Measurements from ENCODE around the gene SRP72.

SRP72 gene

GRCh38 chr4:56467284-56468096, at the start of gene SRP72:
SRP72 (plus strand) TSS chr4:56467617; CDS start chr4:56467636, 19 bp downstream.
- H3K27me3 Mint-ChIP-seq = no peaks in the 10 kb centered on the region
- peaks cover 35% of the 10 kb centered on the region for H3K36me3 Mint-ChIP-seq (ENCODE audit: insufficient read depth)
- peak within 1 kb of the TSS; percentile 99 for H3K27ac Mint-ChIP-seq (ENCODE audit: low read depth)
- H3K4me1 Mint-ChIP-seq = peaks cover 62% of the 10 kb centered on the region
- no peaks in the 10 kb centered on the region for H3K9me3 Mint-ChIP-seq
- DNase-seq (ENCODE audit: low spot score in 2 of 2) (peak; percentile 78 to 83), ATAC-seq (replicated peaks; ENCODE audit: extremely low read depth, poor library complexity, severe bottlenecking) (peak; percentile 99)
- peak within 1 kb of the TSS; percentile 100 for H3K4me3 Mint-ChIP-seq

- H3K36me3 Mint-ChIP-seq (ENCODE audit: insufficient read depth) = no peaks in the 10 kb centered on the region
- no peak for DNase-seq (ENCODE audit: low spot score in 2 of 2)
- H3K27ac Mint-ChIP-seq (ENCODE audit: low read depth) = no peak overlapping the region
- no peaks in the 10 kb centered on the region for H3K9me3 Mint-ChIP-seq
- no peaks in the 10 kb centered on the region for H3K4me1 Mint-ChIP-seq
- ATAC-seq (replicated peaks; ENCODE audit: extremely low read depth, poor library complexity, severe bottlenecking) = no peak
- H3K27me3 Mint-ChIP-seq = no peaks in the 10 kb centered on the region
- H3K4me3 Mint-ChIP-seq = no peak overlapping the region
Measured at GRCh38 chr4:56424176-56424575, 43.2 kb upstream of the SRP72 start.

GRCh38 chr4:56424697-56425514, 42.5 kb upstream of the SRP72 start:
- no peaks in the 10 kb centered on the region for H3K27me3 Mint-ChIP-seq
- H3K36me3 Mint-ChIP-seq (ENCODE audit: insufficient read depth) = no peaks in the 10 kb centered on the region
- no peaks in the 10 kb centered on the region for H3K9me3 Mint-ChIP-seq
- no peak for ATAC-seq (replicated peaks; ENCODE audit: extremely low read depth, poor library complexity, severe bottlenecking)
- H3K27ac Mint-ChIP-seq (ENCODE audit: low read depth) = no peak overlapping the region
- no peak for DNase-seq (ENCODE audit: low spot score in 2 of 2)
- no peaks in the 10 kb centered on the region for H3K4me1 Mint-ChIP-seq
- H3K4me3 Mint-ChIP-seq = no peak overlapping the region

GRCh38 chr4:56425518-56425917, 41.9 kb upstream of the SRP72 start:
- ATAC-seq (replicated peaks; ENCODE audit: extremely low read depth, poor library complexity, severe bottlenecking) (no peak), DNase-seq (ENCODE audit: low spot score in 2 of 2) (no peak)

GRCh38 chr4:56426273-56426672, 41.1 kb upstream of the SRP72 start:
- Mint-ChIP-seq H3K4me1 (no peaks in the 10 kb centered on the region), H3K36me3 (ENCODE audit: insufficient read depth) (no peaks in the 10 kb centered on the region), H3K9me3 (no peaks in the 10 kb centered on the region), H3K4me3 (no peak overlapping the region), H3K27me3 (no peaks in the 10 kb centered on the region), H3K27ac (ENCODE audit: low read depth) (no peak overlapping the region)
- DNase-seq (ENCODE audit: low spot score in 2 of 2) (no peak), ATAC-seq (replicated peaks; ENCODE audit: extremely low read depth, poor library complexity, severe bottlenecking) (no peak)

More at GRCh38 chr4:56425518-56425917, 41.9 kb upstream of the SRP72 start:
- H3K27me3 Mint-ChIP-seq = no peaks in the 10 kb centered on the region
- no peaks in the 10 kb centered on the region for H3K4me1 Mint-ChIP-seq
- no peak overlapping the region for H3K27ac Mint-ChIP-seq (ENCODE audit: low read depth)
- H3K4me3 Mint-ChIP-seq = no peak overlapping the region
- H3K36me3 Mint-ChIP-seq (ENCODE audit: insufficient read depth) = no peaks in the 10 kb centered on the region
- no peaks in the 10 kb centered on the region for H3K9me3 Mint-ChIP-seq

GRCh38 chr4:56427179-56427578, 40.2 kb upstream of the SRP72 start:
- H3K27me3 Mint-ChIP-seq = no peaks in the 10 kb centered on the region
- DNase-seq (ENCODE audit: low spot score in 2 of 2) = no peak
- no peak for ATAC-seq (replicated peaks; ENCODE audit: extremely low read depth, poor library complexity, severe bottlenecking)
- H3K9me3 Mint-ChIP-seq = no peaks in the 10 kb centered on the region
- no peaks in the 10 kb centered on the region for H3K4me1 Mint-ChIP-seq
- no peaks in the 10 kb centered on the region for H3K36me3 Mint-ChIP-seq (ENCODE audit: insufficient read depth)
- no peak overlapping the region for H3K4me3 Mint-ChIP-seq
- no peak overlapping the region for H3K27ac Mint-ChIP-seq (ENCODE audit: low read depth)

GRCh38 chr4:56430203-56430602, 37.2 kb upstream of the SRP72 start:
- H3K27ac Mint-ChIP-seq (ENCODE audit: low read depth) = no peak overlapping the region
- H3K27me3 Mint-ChIP-seq = no peaks in the 10 kb centered on the region
- peaks cover 3% of the 10 kb centered on the region for H3K36me3 Mint-ChIP-seq (ENCODE audit: insufficient read depth)
- no peak for DNase-seq (ENCODE audit: low spot score in 2 of 2)
- H3K9me3 Mint-ChIP-seq = no peaks in the 10 kb centered on the region
- no peak for ATAC-seq (replicated peaks; ENCODE audit: extremely low read depth, poor library complexity, severe bottlenecking)
- H3K4me3 Mint-ChIP-seq = no peak overlapping the region
- H3K4me1 Mint-ChIP-seq = peaks cover 9% of the 10 kb centered on the region

GRCh38 chr4:56433280-56433679, 34.1 kb upstream of the SRP72 start:
- no peaks in the 10 kb centered on the region for H3K9me3 Mint-ChIP-seq
- H3K4me3 Mint-ChIP-seq = no peak overlapping the region
- ATAC-seq (replicated peaks; ENCODE audit: extremely low read depth, poor library complexity, severe bottlenecking) = no peak
- no peaks in the 10 kb centered on the region for H3K27me3 Mint-ChIP-seq
- DNase-seq (ENCODE audit: low spot score in 2 of 2) = no peak
- peaks cover 31% of the 10 kb centered on the region for H3K4me1 Mint-ChIP-seq
- no peak overlapping the region for H3K27ac Mint-ChIP-seq (ENCODE audit: low read depth)
- peaks cover 22% of the 10 kb centered on the region for H3K36me3 Mint-ChIP-seq (ENCODE audit: insufficient read depth)

GRCh38 chr4:56434599-56435139, 32.7 kb upstream of the SRP72 start:
- Mint-ChIP-seq H3K4me1 (peaks cover 34% of the 10 kb centered on the region), H3K4me3 (peak overlapping the region; percentile 86), H3K27me3 (no peaks in the 10 kb centered on the region), H3K27ac (ENCODE audit: low read depth) (no peak overlapping the region), H3K36me3 (ENCODE audit: insufficient read depth) (peaks cover 22% of the 10 kb centered on the region), H3K9me3 (no peaks in the 10 kb centered on the region)
- DNase-seq (ENCODE audit: low spot score in 2 of 2) (no peak), ATAC-seq (replicated peaks; ENCODE audit: extremely low read depth, poor library complexity, severe bottlenecking) (no peak)

- DNase-seq (ENCODE audit: low spot score in 2 of 2) = peak; percentile 98 to 99
- Mint-ChIP-seq H3K4me3 (peak within 1 kb of the TSS; percentile 86), H3K27ac (ENCODE audit: low read depth) (peak within 1 kb of the TSS; percentile 92), H3K9me3 (no peaks in the 10 kb centered on the region), H3K36me3 (ENCODE audit: insufficient read depth) (peaks cover 22% of the 10 kb centered on the region), H3K4me1 (peaks cover 37% of the 10 kb centered on the region), H3K27me3 (no peaks in the 10 kb centered on the region)
- peak; percentile 79 for ATAC-seq (replicated peaks; ENCODE audit: extremely low read depth, poor library complexity, severe bottlenecking)
Measured at GRCh38 chr4:56435140-56435926, 32.1 kb upstream of the SRP72 start, which contains the start of gene PPAT. PPAT (minus strand) TSS chr4:56435615; CDS start chr4:56435477, 138 bp downstream.

- Mint-ChIP-seq H3K27ac (ENCODE audit: low read depth) (no peak overlapping the region), H3K4me1 (peaks cover 42% of the 10 kb centered on the region), H3K27me3 (no peaks in the 10 kb centered on the region), H3K9me3 (no peaks in the 10 kb centered on the region), H3K4me3 (no peak overlapping the region), H3K36me3 (ENCODE audit: insufficient read depth) (peaks cover 25% of the 10 kb centered on the region)
- ATAC-seq (replicated peaks; ENCODE audit: extremely low read depth, poor library complexity, severe bottlenecking) (no peak), DNase-seq (ENCODE audit: low spot score in 2 of 2) (no peak)
Measured at GRCh38 chr4:56438766-56439165, 28.7 kb upstream of the SRP72 start.

- no peak overlapping the region for H3K4me3 Mint-ChIP-seq
- peaks cover 15% of the 10 kb centered on the region for H3K36me3 Mint-ChIP-seq (ENCODE audit: insufficient read depth)
- ATAC-seq (replicated peaks; ENCODE audit: extremely low read depth, poor library complexity, severe bottlenecking) (no peak), DNase-seq (ENCODE audit: low spot score in 2 of 2) (no peak)
- no peak overlapping the region for H3K27ac Mint-ChIP-seq (ENCODE audit: low read depth)
- peaks cover 29% of the 10 kb centered on the region for H3K4me1 Mint-ChIP-seq
- no peaks in the 10 kb centered on the region for H3K27me3 Mint-ChIP-seq
- no peaks in the 10 kb centered on the region for H3K9me3 Mint-ChIP-seq
Measured at GRCh38 chr4:56440983-56441382, 26.4 kb upstream of the SRP72 start.

Measured in central memory CD8-positive, alpha-beta T cell (primary cell).